Ishikawa (cell line): ENCODE data around the gene PCBD2.

Experiments
- CEBPB ChIP-seq: IDR thresholded peaks from 2 replicates; pipeline ENCODE4 v1.6.1; 2012
- CREB1 ChIP-seq: IDR thresholded peaks from 2 replicates; pipeline ENCODE4 v1.6.1; 2012; ENCODE audit warnings: low read depth
- EGR1 ChIP-seq: IDR thresholded peaks from 2 replicates; pipeline ENCODE4 v1.6.1; 2012
- EP300 ChIP-seq: IDR thresholded peaks from 2 replicates; pipeline ENCODE4 v1.6.1; 2012; ENCODE audit warnings: borderline replicate concordance
- FOXM1 ChIP-seq: IDR thresholded peaks from 2 replicates; pipeline ENCODE4 v1.6.1; 2012; ENCODE audit warnings: low read depth, borderline replicate concordance
- NFIC ChIP-seq: IDR thresholded peaks from 2 replicates; pipeline ENCODE4 v1.6.1; 2012
- RAD21 ChIP-seq: IDR thresholded peaks from 2 replicates; pipeline ENCODE4 v1.6.1; 2012; ENCODE audit warnings: low read depth
- REST ChIP-seq: IDR thresholded peaks from 2 replicates; pipeline ENCODE4 v1.6.1; 2012; ENCODE audit warnings: low read depth, mild to moderate bottlenecking
- TAF1 ChIP-seq: IDR thresholded peaks from 2 replicates; pipeline ENCODE4 v1.6.1; 2012; ENCODE audit warnings: low read depth, mild to moderate bottlenecking
- TCF12 ChIP-seq: IDR thresholded peaks from 2 replicates; pipeline ENCODE4 v1.6.1; 2012; ENCODE audit warnings: low read depth
- TEAD4 ChIP-seq: IDR thresholded peaks from 2 replicates; pipeline ENCODE4 v1.6.1; 2012
- YY1 ChIP-seq: IDR thresholded peaks from 2 replicates; pipeline ENCODE4 v1.6.1; 2012; ENCODE audit warnings: low read depth
- ZBTB7A ChIP-seq: IDR thresholded peaks from 2 replicates; pipeline ENCODE4 v1.6.1; 2012; ENCODE audit warnings: low read depth
- TF ChIP-seq, protein P1 (sequence below): IDR thresholded peaks from 2 replicates; pipeline ENCODE4 v1.6.1; 2012
- TF ChIP-seq, protein P2 (sequence below): IDR thresholded peaks from 2 replicates; pipeline ENCODE4 v1.6.1; 2012

The PCBD2 gene

DNA sequence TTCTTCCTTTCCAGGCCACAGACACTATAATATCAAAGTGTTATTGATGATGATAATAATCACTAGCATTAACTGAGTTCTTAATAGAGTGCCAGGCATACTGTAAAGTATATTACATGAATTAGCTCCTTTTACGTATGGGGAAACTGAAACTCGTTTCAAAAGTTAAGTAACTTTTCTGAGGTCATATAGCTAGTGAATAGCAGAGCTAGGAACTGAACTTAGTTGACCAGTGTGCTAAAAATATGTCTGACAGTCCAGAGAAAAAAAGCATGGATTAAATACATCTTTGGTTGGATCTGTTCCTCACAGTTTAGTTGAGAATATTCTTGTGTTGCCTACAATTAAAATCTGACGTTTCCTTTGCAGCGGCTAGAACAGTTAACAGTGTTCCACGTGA is 44.4 kb downstream of the PCBD2 start:
- no peak for TF ChIP-seq NFIC
- no peak for TF ChIP-seq TAF1
- TF ChIP-seq TEAD4 = no peak
- TF ChIP-seq FOXM1 = no peak
- TF ChIP-seq, protein P1, sequence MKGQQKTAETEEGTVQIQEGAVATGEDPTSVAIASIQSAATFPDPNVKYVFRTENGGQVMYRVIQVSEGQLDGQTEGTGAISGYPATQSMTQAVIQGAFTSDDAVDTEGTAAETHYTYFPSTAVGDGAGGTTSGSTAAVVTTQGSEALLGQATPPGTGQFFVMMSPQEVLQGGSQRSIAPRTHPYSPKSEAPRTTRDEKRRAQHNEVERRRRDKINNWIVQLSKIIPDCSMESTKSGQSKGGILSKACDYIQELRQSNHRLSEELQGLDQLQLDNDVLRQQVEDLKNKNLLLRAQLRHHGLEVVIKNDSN = no peak
- TF ChIP-seq CEBPB = no peak
- TF ChIP-seq, protein P2, sequence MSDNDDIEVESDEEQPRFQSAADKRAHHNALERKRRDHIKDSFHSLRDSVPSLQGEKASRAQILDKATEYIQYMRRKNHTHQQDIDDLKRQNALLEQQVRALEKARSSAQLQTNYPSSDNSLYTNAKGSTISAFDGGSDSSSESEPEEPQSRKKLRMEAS = no peak
- TF ChIP-seq RAD21 = no peak
- no peak for TF ChIP-seq REST
- TF ChIP-seq YY1 = no peak
- TF ChIP-seq EP300 = no peak
- no peak for TF ChIP-seq CREB1
- TF ChIP-seq EGR1 = no peak
- TF ChIP-seq TCF12 = no peak
- no peak for TF ChIP-seq ZBTB7A

- TF ChIP-seq EP300 = no peak
- TF ChIP-seq FOXM1 = no peak
- TF ChIP-seq REST = no peak
- no peak for TF ChIP-seq CEBPB
- no peak for TF ChIP-seq TAF1
- TF ChIP-seq, protein P1 = no peak
- no peak for TF ChIP-seq CREB1
- TF ChIP-seq NFIC = no peak
These were observed 53.1 kb downstream of the PCBD2 start for GRCh38 chr5:134957920-134958608.

DNA sequence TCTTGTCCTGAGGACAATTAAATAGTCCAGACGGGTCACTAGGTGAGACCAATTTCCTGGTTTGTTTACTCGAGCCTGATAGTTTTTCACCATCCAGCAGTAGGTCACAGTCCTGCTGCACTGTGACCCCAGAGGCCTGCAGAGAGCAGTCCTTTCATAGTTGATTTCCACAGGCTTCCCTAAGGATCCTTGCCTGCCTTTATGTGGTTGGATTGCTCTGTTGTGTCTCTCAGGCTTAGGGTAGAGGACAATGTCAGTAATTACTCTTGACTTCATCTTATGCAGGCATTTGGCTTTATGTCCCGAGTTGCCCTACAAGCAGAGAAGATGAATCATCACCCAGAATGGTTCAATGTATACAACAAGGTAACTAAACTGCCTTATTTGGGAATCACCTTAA is 53.8 kb downstream of the PCBD2 start:
- TF ChIP-seq TCF12 (no peak), CREB1 (no peak), FOXM1 (no peak)

DNA sequence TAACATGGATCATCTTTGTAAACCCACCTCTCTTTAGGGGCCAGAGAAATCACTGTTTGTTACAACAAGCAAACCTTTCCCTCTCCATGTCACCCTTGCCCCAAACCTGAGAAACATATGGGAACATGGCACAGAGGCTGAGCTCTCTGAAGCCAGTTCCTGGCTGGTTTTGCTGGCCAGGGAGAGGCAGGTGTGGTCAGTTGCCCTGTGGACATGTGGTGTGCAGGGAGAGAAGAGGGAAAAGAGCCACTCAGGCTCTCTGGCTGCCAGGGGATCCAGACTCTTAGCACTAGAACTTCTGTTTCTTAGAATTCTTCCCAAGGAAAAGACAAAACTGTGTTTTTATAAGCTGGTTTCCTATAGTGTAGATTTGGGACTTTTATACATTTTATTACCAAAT is 58.2 kb downstream of the PCBD2 start:
- TF ChIP-seq YY1 = no peak
- TF ChIP-seq, protein P2 = no peak

DNA sequence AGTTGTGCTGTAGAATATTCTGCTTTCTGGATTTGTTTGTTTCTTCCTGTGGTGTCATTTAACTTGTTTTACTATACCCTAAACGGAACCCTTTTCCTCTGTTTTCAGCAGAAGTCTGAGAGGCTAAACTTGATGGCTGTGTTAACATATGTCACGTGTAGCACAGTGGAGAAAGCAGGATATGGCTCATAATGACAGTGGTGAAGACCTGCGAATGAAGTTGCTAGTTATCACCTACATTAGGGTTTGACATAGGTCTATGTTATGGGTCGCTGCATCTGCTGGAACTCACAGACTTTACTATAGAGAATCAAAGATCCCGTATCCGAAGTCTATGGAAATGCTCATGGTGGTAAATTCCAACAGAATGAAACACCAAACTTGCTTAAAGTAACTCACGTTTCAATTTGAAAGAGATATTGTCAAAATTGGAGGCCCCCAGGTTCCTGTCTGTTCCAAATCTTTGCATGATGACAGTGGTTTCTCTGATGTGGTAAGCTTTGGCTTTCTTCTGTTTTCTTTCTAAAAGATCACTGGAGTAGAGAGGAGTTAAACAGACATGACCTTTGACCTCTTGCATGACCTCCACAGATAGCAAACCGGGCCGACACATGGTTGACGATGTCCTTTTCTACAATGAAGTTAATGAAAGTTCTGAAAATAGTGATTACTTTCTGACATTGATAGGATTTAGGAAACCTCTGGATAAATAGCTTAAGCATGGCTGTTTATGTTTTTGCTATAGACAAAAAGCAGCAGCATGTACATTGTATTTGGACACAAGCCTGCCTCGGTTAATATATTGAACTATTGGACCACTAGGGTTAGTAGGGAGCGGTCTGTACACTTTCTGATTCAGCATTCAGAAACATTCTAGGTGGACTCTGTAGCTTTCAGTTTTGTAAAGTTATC is 59.7 kb downstream of the PCBD2 start:
- TF ChIP-seq RAD21 (no peak), TAF1 (no peak), REST (no peak), TEAD4 (no peak), EGR1 (no peak), NFIC (no peak), EP300 (no peak), CEBPB (no peak), CREB1 (no peak), YY1 (no peak), FOXM1 (no peak), ZBTB7A (no peak), TCF12 (no peak)
- TF ChIP-seq, protein P2 = no peak
- TF ChIP-seq, protein P1 = no peak
